HG02763 (cell line): ENCODE results near the gene DDX10.

Experiments used
- ATAC-seq: cut with Tn5 transposase; IDR thresholded peaks from one replicate; pipeline ENCODE4 v1.9.1; 2021; ENCODE audit warnings: mild to moderate bottlenecking, moderate library complexity; ENCODE audit not compliant: unreplicated experiment

Gene DDX10

DNA sequence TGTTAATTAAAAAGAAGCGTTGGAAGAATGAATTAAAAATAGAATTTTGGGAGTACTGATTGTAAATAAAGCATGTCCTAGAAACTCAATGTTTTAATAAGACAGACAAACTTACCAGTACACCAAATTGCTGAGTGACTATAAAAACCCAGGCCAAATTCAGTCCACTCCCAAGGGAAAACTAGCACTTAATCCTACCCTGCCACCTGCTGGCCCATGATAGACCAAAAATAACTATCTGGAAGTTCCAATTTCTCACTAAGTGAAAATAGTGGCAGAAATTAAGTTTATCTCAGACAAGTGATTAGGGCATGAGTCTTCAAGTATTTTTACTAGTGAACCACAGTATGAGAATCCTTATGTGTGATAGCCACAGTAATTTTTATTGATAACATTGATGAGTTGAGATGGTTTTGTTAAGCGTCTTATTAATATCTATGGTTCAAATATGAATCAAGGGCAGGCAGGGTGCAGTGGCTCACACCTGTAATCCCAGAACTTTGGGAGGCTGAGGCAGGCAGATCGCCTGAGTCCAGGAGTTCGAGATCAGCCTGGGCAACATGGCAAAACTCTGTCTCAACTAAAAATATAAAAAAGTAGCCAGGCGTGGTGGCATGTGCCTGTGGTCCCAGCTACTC, 9.8 kb upstream of the DDX10 start:
- ATAC-seq, result no peak

DNA sequence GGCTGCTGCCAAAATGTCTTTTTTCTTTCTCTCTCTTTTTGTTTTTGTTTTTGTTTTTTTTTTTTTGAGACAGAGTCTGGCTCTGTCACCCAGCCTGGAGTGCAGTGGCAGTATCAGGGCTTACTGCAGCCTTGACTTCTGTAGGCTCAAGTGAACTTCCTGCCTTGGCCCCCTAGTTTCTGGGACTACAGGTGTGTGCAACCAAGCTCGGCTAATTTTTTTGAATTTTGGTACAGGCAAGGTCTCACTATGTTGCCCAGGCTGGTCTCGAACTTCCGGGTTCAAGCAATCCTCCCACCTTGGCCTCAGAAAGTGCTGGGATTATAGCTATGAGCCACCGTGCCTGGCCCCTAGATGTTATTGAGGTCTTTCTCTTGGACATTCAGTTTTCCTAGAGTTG, 2.2 kb upstream of the DDX10 start:
- peak; percentile 35 for ATAC-seq

DNA sequence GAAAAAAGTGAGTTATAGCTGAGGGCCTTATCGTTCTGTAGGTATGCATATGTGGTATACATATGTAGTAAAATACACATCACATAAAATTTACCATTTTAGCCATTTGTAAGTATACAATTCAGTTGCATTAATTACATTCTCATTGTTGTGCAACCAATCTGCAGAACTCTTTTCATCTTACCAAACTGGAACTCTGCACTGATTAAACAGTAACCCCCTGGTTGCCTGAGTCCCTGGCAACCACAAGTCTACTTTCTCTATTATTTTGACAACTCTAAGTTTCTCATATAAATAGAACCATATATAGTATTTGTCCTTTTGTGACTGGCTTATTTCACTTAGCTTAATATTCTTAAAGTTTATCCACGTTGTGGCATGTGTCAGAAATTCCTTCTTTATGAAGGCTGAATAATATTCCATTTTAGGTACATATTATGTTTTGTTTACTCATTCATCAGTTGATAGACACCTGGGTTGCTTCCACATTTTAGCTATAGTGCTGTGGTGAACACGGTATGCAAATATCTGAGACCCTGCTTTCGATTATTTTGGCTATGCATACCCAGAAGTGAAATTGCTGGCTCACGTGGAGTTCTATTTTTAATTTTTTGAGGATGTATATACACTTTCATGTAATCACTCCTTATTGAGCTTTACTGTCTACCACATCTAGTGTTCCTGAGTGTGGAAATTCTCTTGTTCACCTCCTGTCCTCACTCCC, 1.6 kb upstream of the DDX10 start:
- ATAC-seq, result peak; percentile 41

DNA sequence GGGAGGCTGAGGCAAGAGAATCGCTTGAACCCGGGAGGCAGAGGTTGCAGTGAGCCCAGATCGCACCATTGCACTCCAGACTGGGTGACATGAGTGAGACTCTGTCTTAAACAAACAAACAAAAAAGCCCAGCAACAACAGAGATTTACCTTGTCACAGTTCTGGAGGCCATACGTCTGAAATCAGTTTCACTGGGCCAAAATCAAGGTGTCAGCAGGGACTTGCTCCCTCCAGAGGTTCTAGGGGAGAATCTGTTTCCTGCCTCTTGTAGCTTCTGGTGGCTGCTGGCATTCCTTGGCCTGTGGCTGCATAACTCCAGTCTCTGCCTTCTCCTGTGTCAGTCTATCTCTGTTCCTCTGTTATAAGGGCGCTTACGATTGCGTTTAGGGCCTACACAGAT, 1.5 kb downstream of the DDX10 start:
- ATAC-seq, result no peak

DNA sequence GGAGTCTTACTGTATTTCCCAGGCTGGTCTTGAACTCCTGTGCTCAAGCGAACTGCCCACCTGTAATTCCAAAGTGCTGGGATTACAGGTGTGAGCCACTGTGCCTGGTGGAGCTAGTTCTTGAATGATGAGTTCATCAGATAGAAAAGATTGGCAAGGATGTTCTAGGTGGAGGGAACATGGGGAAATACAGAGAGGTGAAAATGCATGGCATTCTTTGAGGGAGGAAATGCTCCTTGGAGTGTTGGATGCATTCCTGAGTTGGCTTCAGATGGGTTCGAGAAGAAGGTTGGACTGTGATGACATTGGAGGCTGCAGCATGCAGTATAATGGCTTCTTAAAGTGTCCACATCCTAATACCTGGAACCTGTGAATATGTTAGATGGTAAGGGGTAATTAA, 4.4 kb downstream of the DDX10 start:
- no peak for ATAC-seq

DNA sequence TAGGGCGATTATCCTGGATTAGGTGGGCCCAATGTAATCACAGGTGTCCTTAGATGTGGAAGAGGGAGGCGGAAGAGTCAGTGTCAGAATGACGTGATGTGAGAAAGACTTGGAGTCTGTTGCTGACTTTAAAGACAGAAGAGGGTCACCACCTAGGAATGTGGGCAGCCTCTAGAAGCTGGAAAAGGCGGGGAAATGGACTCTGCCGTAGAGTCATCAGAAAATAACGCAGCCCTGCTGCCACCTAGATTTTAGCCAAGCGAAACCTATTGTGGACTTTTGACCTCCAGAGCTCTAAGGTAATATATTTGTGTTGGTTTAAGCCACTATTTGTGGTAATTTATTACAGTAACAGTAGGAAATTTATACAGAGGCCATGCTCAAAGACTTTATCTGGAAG, 4.8 kb downstream of the DDX10 start:
- no peak for ATAC-seq

DNA sequence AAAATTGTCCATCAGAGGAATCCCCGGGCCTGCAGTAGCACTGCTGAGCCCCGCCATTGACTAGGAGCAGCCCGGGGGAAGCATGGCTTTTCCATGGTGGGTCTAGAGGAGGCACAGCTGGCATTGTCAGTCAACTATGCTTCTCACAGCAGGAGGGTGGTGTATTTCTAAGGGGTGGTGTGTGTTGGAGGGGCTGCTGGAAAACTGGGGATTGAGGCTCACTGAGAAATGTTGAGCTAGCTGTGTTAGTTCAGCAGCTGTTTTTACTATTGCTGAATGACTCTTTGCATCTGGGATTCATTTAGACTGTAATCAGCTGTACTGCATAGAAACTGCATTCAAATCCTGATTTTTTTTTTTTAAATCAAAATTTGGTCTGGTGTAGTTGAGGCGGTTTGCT, 5.6 kb downstream of the DDX10 start:
- ATAC-seq, result no peak

DNA sequence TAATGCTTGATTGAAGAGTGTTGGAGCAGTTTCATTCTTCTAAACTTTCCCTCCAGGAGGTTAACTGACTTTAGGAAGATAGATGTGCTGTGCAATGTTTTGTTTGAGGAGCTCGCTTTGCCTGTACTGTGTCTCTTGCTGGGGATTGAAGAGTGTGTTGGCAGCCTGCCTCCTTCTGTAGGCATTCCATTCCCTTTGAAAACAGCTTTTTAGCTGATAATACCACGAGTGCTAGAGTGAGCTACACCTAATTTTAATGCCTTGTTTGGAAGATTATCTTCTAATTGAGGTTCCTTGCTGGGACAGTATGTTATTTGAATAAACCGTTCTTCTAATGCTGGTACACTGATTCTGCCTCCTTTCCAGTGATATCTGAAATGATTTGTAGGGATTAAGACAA, 7.2 kb downstream of the DDX10 start:
- no peak for ATAC-seq

DNA sequence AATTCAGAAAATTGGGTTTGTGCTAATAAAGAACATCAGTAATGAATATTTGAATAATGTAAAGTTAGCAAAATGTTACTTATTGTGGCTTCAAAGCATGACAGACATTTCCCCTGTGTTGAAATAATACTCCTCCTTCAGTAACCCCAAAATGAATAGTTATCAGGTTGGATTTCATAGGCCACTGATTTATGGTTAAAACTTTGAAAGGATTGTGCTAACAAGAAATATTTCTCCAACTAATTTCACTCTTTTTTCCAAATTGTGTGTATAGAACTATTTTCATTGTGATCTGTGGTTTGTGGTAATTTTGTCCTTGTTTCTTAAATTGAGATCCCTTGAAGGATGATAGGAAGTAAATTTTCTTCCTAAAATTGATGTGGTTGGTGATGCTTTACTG, 7.9 kb downstream of the DDX10 start:
- ATAC-seq, result no peak

DNA sequence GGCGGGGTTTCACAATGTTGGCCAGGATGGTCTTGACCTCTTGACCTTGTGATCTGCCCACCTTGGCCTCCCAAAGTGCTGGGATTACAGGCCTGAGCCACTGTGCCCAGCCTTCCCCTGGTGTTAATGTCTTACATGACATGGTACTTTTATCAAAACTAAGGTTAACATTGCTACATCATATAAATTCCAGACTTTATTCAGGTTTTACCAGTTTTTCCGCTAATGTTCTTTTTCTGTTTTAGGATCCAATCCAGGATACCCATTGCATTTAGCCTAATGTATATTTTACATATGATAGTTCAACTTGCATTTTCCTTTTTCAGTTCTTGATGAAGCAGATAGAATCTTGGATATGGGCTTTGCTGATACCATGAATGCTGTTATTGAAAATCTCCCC, 14.2 kb downstream of the DDX10 start:
- no peak for ATAC-seq

DNA sequence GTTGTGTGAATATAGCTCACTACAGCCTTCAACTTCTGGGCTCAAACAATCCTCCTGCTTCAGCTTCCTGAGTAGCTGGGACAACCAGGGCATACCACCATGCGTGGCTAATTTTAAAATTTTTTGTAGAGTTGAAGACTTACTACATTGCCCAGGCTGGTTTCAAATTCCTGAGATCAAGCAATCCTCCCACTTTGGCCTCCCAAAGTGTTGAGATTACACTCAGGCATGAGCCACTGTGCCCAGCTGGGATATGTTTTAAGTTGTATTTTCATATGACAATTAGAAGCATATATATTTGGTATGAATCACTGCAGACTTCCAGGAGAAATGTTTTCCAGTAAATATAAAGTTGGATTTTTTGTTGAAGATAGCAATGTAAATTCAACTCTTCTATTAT, 15.4 kb downstream of the DDX10 start:
- no peak for ATAC-seq

DNA sequence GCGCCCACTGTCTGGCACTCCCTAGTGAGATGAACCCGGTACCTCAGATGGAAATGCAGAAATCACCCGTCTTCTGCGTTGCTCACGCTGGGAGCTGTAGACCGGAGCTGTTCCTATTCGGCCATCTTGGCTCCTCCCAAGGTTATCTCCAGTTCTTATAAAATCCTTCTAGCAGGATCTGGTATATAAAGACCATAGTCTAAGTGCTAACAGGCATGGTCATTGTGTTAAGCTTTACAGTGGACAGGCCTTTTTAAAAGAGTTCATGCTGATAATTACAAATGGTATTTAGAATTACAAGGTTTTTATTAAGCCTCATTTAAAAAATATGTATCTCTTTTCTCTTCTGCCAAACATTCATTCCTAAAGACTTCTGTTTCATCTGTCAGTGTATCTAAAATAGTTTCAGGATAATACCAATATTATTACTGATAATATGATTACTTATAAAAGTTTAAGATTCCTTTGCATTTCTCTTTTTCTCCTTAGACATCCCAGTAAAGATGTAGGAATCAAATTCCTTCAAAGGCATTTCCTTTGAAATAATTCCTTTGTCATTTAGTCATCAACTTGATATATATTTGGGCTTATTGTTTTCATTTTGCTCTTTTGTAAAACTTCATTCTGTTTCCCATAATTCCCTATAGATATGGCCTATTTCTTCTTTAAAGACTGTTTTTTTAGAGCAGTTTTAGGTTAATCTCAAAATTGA, 20.7 kb downstream of the DDX10 start:
- ATAC-seq, result no peak

DNA sequence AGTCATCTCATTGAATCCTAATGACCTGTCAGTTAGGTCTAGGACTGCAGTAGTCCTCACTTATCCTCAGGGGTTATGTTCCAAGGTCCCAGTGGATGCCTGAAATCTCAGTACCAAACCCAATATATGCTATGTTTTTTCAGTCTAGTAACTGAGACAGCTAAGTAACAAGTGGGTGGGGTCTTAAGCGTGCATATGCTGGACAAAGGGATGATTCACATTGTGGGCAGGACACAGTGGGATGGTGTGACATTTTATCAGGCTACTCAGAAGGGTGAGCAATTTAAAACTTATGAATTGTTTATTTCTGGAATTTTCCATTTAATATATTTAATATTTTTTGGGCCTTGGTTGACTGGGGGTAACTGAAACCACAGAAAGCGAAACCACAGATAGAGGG, 29.0 kb downstream of the DDX10 start:
- ATAC-seq, result no peak

DNA sequence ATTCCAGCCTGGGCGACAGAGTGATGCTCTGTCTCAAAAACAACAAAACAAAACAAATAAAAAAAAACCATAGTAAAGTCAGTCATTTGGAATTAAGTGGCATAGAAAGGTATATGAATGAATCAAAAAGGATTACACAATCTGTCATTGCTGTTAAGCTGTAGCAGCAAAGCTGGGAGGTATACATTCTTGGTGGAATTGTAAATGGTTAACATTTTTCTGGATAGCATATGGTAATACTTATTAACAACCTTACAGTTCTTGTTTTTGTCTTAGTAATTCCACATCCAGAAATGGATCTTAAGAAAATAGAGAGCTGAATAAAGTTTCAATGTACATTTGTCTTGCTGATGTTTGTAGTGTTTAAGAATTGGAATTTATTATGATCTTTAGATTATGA, 30.0 kb downstream of the DDX10 start:
- no peak for ATAC-seq

DNA sequence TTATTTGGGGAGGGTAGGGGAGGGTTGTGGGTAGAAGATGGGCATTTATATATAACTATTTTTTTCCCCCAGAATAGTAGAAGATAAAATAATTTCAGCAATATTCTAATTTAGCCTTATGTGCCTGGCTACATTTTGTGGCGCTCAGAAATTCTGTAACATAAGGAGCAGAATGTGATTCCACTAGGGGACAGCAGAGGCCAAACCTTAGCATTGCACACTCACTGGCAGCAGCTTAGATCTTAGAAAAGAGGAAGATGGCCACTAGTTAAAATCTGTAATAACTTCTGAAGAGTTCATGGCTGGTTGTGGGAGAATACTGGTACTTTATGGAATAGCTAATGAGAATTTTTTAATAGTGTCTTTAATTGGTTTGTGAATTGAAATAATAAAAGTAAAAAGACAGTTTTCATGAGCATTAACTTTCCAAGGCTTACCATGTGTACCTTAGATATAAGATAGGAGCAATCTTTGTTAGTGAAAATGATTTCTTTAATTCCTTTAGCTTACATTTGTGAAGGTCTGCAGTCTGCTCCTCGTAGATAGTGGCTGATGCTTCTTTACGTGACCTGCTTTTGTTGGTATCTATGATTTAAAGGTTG, 33.1 kb downstream of the DDX10 start:
- peak; percentile 82 for ATAC-seq

DNA sequence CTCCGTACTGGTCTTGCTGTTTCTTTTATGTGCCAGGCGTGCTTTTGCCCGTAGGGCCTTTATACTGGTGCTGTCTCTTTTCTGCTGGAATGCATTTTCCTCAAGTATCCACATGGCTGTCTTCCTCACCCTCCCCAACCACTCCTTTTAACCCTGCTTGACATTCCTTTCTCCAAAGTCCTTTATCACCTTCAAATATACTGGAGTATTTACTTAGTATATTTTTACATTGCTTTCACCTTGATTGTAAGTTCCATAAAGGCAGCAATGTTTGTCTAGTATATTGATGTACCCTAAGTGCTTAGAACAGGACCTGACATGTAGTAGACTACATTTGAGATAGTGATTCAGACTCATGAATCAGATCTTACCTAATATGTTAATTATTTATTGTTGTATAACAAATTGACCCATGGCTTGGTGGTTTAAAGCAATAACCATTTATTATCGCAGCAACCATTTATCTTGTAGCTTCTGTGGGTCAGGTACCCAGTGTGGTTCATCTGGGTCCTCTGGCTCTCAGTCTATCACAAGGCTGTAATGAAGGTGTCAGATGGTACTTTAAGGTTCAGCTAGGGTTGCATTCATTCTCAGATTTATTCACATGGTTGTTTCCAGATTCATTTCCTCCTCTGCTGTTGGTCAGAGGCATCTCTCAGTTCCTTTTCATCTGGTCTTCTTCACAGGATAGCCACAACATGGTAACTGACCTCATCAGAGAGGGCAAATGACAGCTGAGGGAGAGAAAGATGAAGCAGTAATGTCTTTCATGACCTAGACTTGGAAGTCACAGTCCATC, 34.2 kb downstream of the DDX10 start:
- peak; percentile 76 for ATAC-seq

DNA sequence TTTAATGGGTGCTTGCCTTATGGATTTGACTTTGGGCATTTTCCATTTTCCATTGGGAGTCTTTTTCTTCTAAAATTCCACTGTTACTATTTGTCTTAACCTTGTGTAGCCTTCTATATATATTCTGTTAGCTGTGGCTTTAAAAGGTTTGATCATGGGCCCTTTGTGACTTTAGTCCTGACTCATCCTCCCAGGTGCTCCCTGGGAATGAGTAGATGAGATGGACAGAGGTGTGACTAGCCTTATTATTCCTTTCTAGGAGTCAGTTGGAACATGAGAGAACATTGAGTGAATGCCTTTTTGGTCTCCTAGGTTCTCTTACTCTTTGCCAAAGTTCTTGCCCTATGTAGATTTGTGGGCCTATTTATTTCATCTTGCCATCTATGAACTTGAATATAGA, 39.0 kb downstream of the DDX10 start:
- ATAC-seq, result no peak

DNA sequence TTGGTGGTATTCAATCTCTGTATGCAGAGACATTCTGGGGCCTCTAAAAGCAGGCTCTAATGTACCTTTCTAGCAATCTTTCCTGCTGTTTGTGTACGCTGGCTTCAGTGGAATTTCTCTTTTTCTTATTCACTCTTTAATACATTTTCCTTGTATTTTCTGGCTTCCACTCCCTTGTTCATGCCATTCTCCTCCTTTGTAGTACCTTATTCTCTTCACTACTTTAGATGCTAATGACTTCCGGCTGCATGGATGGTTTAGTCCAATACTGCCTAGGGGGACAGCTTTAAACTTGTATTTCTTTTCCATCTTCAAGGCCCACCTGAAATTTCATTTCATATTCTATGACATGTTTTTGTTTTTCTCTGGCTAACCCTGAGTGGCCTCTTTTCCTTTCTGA, 40.2 kb downstream of the DDX10 start:
- no peak for ATAC-seq

DNA sequence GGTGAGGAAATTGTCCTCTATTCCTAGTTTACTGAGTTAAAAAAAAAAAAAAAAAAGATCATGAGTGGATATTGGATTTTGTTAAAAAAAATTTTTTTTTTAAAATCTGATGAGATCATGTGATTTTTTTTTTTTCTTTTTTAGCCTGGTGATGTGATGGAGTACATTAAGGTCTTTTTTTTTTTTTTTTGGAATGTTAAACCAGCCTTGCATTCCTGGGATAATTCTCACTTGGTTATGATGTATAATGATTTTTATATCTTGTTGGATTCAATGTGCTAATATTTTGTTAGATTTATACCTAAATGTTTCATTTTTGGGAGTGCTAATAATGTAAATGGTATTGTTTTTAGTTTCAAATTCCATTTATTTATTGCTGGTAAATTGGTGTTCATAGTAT, 43.3 kb downstream of the DDX10 start:
- no peak for ATAC-seq

DNA sequence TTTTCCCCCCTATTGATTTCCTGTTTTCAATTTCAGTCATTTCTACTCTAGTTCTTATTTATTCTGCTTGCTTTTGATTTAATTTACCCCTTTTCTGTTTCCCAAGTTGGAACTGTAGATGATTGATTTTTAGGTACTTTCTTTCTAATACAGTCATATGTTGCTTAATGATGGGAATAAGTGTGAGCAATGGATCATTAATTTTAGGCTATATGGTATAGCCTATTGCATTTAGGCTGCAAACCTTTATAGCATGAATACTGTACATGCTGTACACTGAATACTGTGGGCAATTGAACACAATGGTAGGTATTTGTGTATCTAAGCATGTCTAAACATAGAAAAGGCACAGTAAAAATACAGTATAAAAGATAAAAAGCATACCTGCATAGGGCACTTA, 44.9 kb downstream of the DDX10 start:
- no peak for ATAC-seq
